ENCODE measurements around the gene SMURF2. TPM values are rescaled to one million over a fixed set of nuclear protein-coding genes. Genes with fewer than 3 reads are reported as not detected.

The SMURF2 gene
- total RNA-seq, 1 donor from 2014 or later = 126 TPM

GRCh38 chr17:64618848-64619247 is 43.3 kb downstream of the SMURF2 start:
- no peak overlapping the region for H3K4me2 ChIP-seq (ENCODE audit: low read length)
- Mint-ChIP-seq H3K9me3 (ENCODE audit: unreplicated experiment) (peaks cover 2% of the 10 kb centered on the region), H3K27me3 (ENCODE audit: low read depth, unreplicated experiment) (no peaks in the 10 kb centered on the region), H3K4me1 (ENCODE audit: low read depth, unreplicated experiment) (peaks cover 44% of the 10 kb centered on the region), H3K4me3 (ENCODE audit: unreplicated experiment) (no peak overlapping the region), H3K36me3 (ENCODE audit: low read depth, unreplicated experiment) (peaks cover 4% of the 10 kb centered on the region), H3K27ac (ENCODE audit: unreplicated experiment) (peak overlapping the region; percentile 42)
- peaks cover 81% of the 10 kb centered on the region for H4K20me1 ChIP-seq (ENCODE audit: insufficient read depth, low read length)
- no peak overlapping the region for H2AFZ ChIP-seq (ENCODE audit: low read depth, low read length)
- H3K4me3 ChIP-seq (ENCODE audit: insufficient read depth, low read depth, low read length) = no peak overlapping the region
- peaks cover 100% of the 10 kb centered on the region for H3K79me2 ChIP-seq (ENCODE audit: insufficient read depth, low read length)
- no peak overlapping the region for H3K27ac ChIP-seq (ENCODE audit: low read depth, low read length)
- DNase-seq (ENCODE audit: low read depth) = no peak
- TF ChIP-seq CTCF (IDR thresholded peaks at IDR 0.05; ENCODE audit: insufficient read depth, low read depth, low read length) (no peak), EZH2 (IDR thresholded peaks at IDR 0.05; ENCODE audit: insufficient read depth, low read length) (no peak)
- H3K9me3 ChIP-seq (ENCODE audit: insufficient read depth, low read depth, low read length) = no peaks in the 10 kb centered on the region
- peaks cover 50% of the 10 kb centered on the region for H3K4me1 ChIP-seq (ENCODE audit: insufficient read depth, low read length)
- no peaks in the 10 kb centered on the region for H3K36me3 ChIP-seq (ENCODE audit: insufficient read depth, low read length)
- no peak overlapping the region for H3K9ac ChIP-seq (ENCODE audit: low read length)
- FAIRE-seq = no peak
- no peaks in the 10 kb centered on the region for H3K27me3 ChIP-seq (ENCODE audit: insufficient read depth, low read length)

GRCh38 chr17:64617125-64617780 is 44.9 kb downstream of the SMURF2 start:
- no peaks in the 10 kb centered on the region for H3K9me3 ChIP-seq (ENCODE audit: insufficient read depth, low read depth, low read length)
- TF ChIP-seq CTCF (IDR thresholded peaks at IDR 0.05; ENCODE audit: insufficient read depth, low read depth, low read length) (no peak), EZH2 (IDR thresholded peaks at IDR 0.05; ENCODE audit: insufficient read depth, low read length) (no peak)
- Mint-ChIP-seq H3K36me3 (ENCODE audit: low read depth, unreplicated experiment) (peaks cover 2% of the 10 kb centered on the region), H3K9me3 (ENCODE audit: unreplicated experiment) (no peaks in the 10 kb centered on the region), H3K27me3 (ENCODE audit: low read depth, unreplicated experiment) (no peaks in the 10 kb centered on the region), H3K4me3 (ENCODE audit: unreplicated experiment) (no peak overlapping the region), H3K27ac (ENCODE audit: unreplicated experiment) (no peak overlapping the region), H3K4me1 (ENCODE audit: low read depth, unreplicated experiment) (peaks cover 39% of the 10 kb centered on the region)
- H3K4me3 ChIP-seq (ENCODE audit: insufficient read depth, low read depth, low read length) = no peak overlapping the region
- no peak for FAIRE-seq
- no peak overlapping the region for H2AFZ ChIP-seq (ENCODE audit: low read depth, low read length)
- H4K20me1 ChIP-seq (ENCODE audit: insufficient read depth, low read length) = peaks cover 66% of the 10 kb centered on the region
- H3K27me3 ChIP-seq (ENCODE audit: insufficient read depth, low read length) = no peaks in the 10 kb centered on the region
- H3K36me3 ChIP-seq (ENCODE audit: insufficient read depth, low read length) = no peaks in the 10 kb centered on the region
- peaks cover 43% of the 10 kb centered on the region for H3K4me1 ChIP-seq (ENCODE audit: insufficient read depth, low read length)
- no peak overlapping the region for H3K9ac ChIP-seq (ENCODE audit: low read length)
- H3K4me2 ChIP-seq (ENCODE audit: low read length) = no peak overlapping the region
- DNase-seq (ENCODE audit: low read depth) = no peak
- H3K79me2 ChIP-seq (ENCODE audit: insufficient read depth, low read length) = peaks cover 100% of the 10 kb centered on the region
- H3K27ac ChIP-seq (ENCODE audit: low read depth, low read length) = peak overlapping the region; percentile 3

DNA sequence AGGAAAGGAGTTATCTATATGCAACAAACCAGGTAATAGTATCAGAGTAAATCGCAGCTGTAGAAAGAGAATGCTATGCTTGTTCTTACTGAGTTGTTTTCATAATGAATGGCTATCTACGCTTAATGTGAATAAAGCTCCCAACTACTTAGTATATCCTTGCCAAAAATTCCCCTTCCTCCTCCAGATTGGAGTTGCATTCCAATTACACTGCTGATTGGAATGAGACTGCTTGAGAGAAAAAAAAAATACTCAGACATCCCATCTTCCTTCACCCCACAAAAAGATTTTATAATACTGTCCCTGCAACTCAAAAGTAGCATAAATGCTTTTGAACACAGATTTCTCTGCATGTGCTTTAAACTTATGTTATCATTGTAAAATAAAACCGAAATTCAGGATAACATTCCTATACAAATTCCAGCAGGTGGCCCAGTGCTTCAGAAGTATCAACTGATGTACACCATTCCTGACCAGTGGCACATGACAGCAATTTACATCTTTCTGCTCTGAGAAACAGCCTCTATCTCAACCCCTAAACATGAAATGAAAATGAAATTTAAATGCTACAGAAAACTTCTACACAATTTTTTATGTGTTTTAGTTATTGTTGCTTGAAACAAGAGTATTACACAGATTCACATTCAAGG is 47.0 kb downstream of the SMURF2 start:
- peak; percentile 89 for DNase-seq (ENCODE audit: low read depth)
- peaks cover 2% of the 10 kb centered on the region for H3K36me3 Mint-ChIP-seq (ENCODE audit: low read depth, unreplicated experiment)
- peaks cover 39% of the 10 kb centered on the region for H3K4me1 Mint-ChIP-seq (ENCODE audit: low read depth, unreplicated experiment)
- Histone ChIP-seq H4K20me1 (ENCODE audit: insufficient read depth, low read length) (peaks cover 74% of the 10 kb centered on the region), H3K27ac (ENCODE audit: low read depth, low read length) (peak overlapping the region; percentile 55), H3K79me2 (ENCODE audit: insufficient read depth, low read length) (peaks cover 100% of the 10 kb centered on the region), H3K4me2 (ENCODE audit: low read length) (peak overlapping the region; percentile 67), H3K36me3 (ENCODE audit: insufficient read depth, low read length) (no peaks in the 10 kb centered on the region), H3K4me3 (ENCODE audit: insufficient read depth, low read depth, low read length) (no peak overlapping the region), H2AFZ (ENCODE audit: low read depth, low read length) (no peak overlapping the region), H3K9ac (ENCODE audit: low read length) (peak overlapping the region; percentile 43), H3K9me3 (ENCODE audit: insufficient read depth, low read depth, low read length) (no peaks in the 10 kb centered on the region), H3K4me1 (ENCODE audit: insufficient read depth, low read length) (peaks cover 49% of the 10 kb centered on the region), H3K27me3 (ENCODE audit: insufficient read depth, low read length) (no peaks in the 10 kb centered on the region)
- peak overlapping the region; percentile 95 for H3K27ac Mint-ChIP-seq (ENCODE audit: unreplicated experiment)
- TF ChIP-seq EZH2 (IDR thresholded peaks at IDR 0.05; ENCODE audit: insufficient read depth, low read length) (no peak), CTCF (IDR thresholded peaks at IDR 0.05; ENCODE audit: insufficient read depth, low read depth, low read length) (peak; percentile 7)
- peak; percentile 39 for FAIRE-seq
- peak overlapping the region; percentile 52 for H3K4me3 Mint-ChIP-seq (ENCODE audit: unreplicated experiment)
- no peaks in the 10 kb centered on the region for H3K27me3 Mint-ChIP-seq (ENCODE audit: low read depth, unreplicated experiment)
- H3K9me3 Mint-ChIP-seq (ENCODE audit: unreplicated experiment) = no peaks in the 10 kb centered on the region

Data from astrocyte (in vitro differentiated cells and primary cell).